ENCODE data around the gene SFRP4.

SFRP4 gene

GRCh38 chr7:37925620-37926019 lies 9.0 kb upstream of the SFRP4 start:
- in situ Hi-C loops (cut with MboI; ENCODE audit: low sequenced_read_pairs) = no loop called here

GRCh38 chr7:37924491-37925041 lies 7.9 kb upstream of the SFRP4 start:
- in situ Hi-C loops (cut with MboI; ENCODE audit: low sequenced_read_pairs) = no loop called here

DNA sequence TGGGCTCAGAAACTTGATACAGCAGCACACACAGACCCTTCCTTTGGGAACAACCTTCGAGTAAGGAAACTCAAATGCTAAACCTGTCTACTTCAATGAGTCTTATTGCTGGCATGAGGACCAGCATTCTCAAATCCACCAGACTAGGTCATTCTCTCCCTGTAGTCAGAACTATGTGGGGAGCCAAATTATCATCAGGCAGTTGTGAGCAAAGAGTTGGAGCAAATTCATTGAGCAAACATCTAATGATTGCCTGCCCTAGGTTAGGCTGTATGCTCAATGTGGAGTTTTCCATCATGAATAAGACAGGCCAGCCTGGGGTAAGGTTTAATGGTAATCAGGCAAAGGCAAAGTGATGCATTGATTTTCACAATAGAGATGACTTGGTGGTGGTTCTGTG lies 7.4 kb upstream of the SFRP4 start:
- in situ Hi-C loops (cut with MboI; ENCODE audit: low sequenced_read_pairs) = no loop called here

GRCh38 chr7:37921876-37922275 lies 5.3 kb upstream of the SFRP4 start:
- in situ Hi-C loops (cut with MboI; ENCODE audit: low sequenced_read_pairs) = no loop called here

DNA sequence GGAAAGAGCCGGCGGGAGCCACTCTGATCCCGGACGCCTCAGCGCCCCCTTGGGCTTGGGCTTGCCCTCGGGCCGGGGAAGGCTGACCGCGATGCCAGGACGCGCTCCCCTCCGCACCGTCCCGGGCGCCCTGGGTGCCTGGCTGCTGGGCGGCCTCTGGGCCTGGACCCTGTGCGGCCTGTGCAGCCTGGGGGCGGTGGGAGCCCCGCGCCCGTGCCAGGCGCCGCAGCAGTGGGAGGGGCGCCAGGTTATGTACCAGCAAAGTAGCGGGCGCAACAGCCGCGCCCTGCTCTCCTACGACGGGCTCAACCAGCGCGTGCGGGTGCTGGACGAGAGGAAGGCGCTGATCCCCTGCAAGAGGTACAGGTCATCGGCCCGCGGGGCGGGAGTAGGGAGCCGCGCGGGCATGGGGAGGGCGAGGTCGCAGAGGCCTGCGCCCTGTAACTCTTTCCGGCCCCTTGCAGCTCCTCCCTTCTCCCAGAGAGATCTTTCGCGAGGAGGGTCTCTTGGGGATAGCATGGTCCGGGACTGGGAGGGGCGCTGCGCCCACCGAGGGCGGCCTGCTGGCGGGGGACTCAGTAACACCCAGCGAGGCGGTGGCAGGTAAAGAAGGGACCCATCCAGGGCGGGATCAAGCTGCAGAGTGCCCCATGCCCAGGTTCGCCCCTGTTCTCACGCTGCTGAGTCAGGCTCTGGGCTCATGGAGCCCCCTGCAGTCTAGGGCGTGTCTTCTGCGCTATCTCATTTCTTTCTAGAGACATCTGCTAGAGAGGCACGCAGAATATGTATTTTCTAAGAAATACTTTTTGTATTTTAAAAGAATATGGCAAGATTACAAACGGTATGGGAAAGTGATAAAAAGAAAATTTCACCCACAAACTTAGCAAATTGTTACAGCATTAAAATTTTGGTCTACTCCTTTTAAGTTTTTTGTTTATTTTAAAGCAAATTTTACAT lies 4.5 kb upstream of the SFRP4 start:
- in situ Hi-C loops (cut with MboI; ENCODE audit: low sequenced_read_pairs) = no loop called here

DNA sequence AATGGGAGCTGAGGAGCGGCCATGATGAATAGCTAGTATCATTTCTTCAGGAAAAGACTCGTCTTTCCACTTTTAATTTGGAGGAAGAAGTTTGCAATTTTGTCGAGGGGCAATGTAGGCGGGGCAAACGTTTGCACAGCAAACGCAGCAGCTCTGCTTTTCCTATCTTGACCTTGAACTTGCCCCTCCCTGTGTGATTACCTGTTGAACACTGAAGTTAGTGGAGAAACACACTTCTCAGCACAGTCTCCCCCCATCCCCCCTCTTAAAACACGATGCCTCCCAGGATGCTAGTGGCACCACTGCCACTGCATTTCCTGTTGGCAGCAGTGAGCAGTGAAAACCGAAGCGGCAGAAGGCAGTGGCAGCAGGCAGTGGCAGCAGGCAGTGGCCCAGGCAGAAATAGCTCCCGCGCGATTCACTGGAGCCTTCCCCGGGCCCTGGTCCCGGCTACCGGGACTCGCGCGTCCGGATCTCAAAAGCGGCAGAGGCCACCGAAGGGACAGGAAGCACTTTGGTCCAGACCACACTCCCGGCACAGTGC lies 3.8 kb upstream of the SFRP4 start, which contains the start of gene EPDR1:
TSS of gene EPDR1 (plus strand) at position 336 of the 544 bp plus-strand sequence. CDS start 300 bp downstream, outside the sequence.
- in situ Hi-C loops (cut with MboI; ENCODE audit: low sequenced_read_pairs) = no loop called here

GRCh38 chr7:37918526-37918925 lies 1.9 kb upstream of the SFRP4 start:
- in situ Hi-C loops (cut with MboI; ENCODE audit: low sequenced_read_pairs) = no loop called here

DNA sequence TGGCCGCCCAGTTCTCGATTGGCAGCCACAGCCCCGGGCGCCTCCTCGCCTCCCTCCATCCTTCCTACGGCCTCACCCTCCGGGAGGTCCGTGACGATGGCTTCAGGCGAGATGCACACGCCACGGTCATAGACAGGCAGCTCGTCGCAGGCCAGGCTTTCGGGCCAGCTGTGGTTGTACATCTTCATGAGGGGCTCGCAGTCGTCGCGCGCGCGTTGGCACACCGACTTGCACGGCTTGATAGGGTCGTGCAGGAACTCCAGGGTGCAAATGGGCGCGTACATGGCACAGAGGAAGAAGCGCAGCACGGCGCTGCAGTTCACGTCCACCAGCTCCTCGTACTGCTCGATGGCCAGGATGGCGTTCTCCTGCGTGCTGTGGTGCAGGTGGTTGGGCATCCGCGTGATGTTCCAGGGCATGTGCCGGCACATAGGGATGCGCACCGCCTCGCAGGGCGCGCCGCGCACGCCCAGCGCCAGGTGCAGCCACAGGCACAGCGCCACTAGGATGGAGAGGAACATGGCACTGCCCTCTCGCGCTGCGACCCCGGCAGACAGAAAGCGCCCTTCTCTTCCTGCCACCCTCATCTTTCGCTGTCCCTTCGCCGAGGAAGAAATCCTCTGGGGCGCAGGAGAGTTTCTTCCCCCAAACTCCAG lies 472 bp downstream of the SFRP4 start:
- in situ Hi-C loops (cut with MboI; ENCODE audit: low sequenced_read_pairs) = no loop called here

- in situ Hi-C loops (cut with MboI; ENCODE audit: low sequenced_read_pairs) = no loop called here
These were observed 1.2 kb downstream of the SFRP4 start for GRCh38 chr7:37915438-37915837.

DNA sequence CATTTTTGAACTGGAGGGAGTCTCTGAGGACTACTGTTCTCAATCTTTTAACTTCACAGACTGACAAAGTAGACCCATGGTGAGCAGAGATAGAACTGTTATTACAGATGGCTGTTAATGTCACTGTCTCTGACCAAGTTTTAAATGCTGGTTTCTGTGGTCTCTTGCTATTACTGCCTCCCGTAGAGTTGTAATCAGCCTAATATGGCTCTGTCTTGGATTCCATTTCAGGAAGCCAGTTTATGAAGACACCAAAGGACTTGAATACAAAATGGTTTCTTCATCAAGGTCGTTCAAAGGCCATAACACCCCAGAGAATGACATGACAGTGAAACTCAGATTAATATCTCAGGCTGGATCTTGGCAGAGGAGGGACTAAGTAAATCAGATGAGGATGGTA lies 3.9 kb downstream of the SFRP4 start:
- in situ Hi-C loops (cut with MboI; ENCODE audit: low sequenced_read_pairs) = no loop called here

DNA sequence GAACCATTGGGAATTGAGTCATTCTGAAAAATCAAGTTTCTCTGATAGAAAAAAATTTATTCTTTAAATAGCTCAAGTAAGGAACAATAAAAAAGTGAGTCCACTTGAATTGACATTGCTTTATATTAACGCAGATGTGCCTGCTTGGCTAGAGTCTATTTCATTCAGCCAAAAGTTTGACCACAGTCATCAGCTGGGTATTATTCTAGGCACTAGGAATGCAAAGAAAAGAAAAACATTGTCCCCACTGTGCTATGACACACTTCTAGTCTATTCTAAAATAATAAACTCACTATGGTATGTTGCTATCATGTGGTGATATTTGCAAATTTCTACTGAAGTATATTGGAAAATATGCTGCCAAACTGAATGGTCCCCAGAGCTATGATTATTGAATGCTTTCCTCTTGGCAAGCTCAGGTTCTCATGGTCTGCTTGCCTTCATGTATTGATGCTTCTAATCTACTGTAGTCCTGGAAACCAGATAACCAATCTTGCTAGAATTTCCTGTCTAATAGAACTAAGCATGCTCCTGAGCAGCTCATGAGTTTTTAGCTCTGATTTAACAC lies 8.3 kb downstream of the SFRP4 start:
- in situ Hi-C loops (cut with MboI; ENCODE audit: low sequenced_read_pairs) = no loop called here

- in situ Hi-C loops (cut with MboI; ENCODE audit: low sequenced_read_pairs) = no loop called here
These were observed 14.6 kb downstream of the SFRP4 start for GRCh38 chr7:37901890-37902524.

DNA sequence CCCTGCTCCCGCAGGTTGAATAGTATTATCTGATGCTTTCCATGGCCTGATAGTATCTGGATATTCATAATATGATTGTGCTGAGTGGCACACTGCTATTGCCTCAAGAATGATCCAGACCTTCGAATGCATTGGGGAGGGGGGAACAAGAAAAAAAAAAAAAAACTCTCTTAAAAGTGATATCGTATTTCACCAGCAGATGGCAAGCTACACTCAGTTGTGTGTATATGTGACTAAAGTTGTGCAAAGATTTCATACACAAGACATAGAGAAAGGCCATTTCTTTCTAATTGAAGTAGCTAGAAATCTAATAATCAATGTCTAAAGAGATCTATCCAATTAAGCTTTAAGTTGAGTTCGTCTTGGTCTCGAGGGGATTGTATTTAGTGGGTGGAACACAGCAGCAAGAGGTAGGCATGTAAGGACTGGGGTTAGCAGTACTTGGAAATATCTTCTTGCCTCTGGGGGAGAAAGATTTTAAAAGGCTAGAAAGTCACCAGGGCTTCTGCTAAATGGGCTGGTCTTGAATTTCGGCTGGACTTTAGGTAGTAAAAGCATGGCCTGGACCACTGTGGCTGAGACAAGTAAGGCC lies 15.3 kb downstream of the SFRP4 start:
- in situ Hi-C loops (cut with MboI; ENCODE audit: low sequenced_read_pairs) = no loop called here

GRCh38 chr7:37899712-37900247 lies 16.8 kb downstream of the SFRP4 start:
- in situ Hi-C loops (cut with MboI; ENCODE audit: low sequenced_read_pairs) = no loop called here

GRCh38 chr7:37894671-37895070 lies 21.9 kb downstream of the SFRP4 start:
- in situ Hi-C loops (cut with MboI; ENCODE audit: low sequenced_read_pairs) = no loop called here

- in situ Hi-C loops (cut with MboI; ENCODE audit: low sequenced_read_pairs) = no loop called here
These were observed 23.3 kb downstream of the SFRP4 start for GRCh38 chr7:37893359-37893758.

- in situ Hi-C loops (cut with MboI; ENCODE audit: low sequenced_read_pairs) = no loop called here
These were observed 34.5 kb downstream of the SFRP4 start for GRCh38 chr7:37882086-37882485.

Measured in hTERT RPE-1 (cell line).